ENCODE data around the gene KDM5A.

KDM5A gene

DNA sequence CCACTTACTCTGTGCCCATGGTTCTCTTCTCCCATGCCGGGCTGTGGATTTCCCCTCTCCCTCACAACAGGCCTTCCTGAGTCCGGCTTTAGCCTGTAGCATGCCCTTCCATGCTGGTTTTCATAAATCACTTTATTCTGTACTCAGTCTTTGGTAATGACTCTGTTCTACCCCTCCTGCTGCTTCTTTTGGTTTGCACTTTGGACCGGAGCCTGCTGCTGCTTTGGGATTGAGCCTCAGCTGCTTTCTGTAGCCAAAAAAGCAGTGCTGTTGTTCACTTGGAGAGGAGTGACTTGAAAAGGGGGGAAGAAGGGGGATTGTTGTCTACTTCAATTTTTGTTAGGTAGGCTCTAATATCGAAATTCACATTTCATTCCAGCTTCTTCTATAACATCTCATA lies 118.0 kb downstream of the KDM5A start:
- no peak for DNase-seq

DNA sequence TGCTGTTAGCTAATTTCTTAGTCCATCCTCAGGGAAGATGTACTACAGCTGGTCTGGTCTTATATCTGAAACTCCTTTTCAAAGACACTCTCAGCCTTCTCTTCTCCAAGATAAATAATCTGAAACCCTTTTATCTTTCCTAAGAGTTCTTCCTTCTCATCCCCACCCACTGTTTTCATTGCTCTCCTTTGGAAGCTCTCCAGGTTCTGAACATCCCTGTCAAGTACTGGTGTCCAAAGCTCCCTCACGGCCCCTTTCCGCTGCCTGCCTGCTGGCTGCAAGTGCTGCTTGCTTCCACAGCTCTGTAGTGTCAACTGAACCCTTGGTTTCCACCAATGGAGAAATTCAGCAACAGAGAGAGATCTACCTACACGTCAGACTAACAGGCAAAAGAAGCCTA lies 119.9 kb downstream of the KDM5A start:
- no peak for DNase-seq

DNA sequence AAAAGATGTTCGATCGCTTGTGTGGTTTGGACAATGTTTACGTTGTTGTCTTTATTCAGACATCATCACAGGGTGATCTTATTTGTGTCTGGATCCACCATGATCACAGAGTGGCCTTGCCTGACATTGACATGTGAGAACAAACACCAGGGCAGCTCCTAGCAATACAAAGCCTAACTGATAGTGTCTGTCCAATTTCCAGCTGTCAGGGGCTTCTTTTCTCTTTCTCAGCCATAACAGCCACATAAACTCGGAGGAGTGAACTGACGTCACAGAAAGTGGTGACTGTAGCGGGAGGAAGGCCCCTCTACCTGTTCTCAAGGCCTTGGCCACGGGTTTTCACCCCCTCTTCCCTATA lies 120.7 kb downstream of the KDM5A start:
- no peak for DNase-seq

DNA sequence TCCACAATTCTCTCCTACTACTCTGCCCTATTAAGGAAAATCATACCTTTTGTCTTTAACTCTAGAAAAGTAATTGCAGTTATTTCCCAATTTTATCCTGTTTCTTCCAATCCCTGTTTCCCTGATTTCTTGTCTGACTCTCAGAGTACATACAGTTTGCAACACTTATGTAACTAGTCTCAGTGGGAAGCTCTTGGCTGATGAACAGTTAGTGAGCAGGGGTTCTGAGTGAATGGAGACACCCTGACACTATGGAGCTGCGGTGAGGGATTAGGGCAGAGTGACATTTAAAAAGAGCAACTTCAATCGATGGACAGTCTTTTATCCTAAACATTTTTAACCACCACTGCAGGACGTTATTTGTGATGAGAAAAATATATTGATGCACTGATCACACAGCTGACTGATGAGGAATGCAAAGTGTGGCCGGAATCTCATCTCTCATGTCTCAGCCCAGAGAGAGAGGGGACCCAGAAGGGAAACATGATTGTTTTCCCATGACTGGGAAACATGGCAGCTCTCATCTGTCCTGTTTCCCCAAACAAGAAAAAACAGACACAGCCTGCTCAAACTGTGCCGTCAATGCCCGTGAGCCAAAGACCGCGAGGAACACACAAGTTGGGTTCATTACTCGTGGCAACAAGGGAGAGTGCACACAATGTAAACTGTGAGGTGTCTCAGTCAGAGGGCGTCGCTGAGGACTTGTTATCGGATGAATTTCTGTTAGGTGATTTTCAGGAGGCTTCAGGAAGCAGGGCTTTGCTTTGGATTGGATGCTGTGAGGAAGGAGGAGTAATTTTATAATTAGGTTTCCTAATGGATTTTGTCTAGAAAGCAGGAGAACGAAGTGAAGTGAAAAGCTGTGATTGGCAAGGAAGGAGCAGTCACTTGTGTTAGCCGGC lies 121.3 kb downstream of the KDM5A start:
- DNase-seq = no peak

DNA sequence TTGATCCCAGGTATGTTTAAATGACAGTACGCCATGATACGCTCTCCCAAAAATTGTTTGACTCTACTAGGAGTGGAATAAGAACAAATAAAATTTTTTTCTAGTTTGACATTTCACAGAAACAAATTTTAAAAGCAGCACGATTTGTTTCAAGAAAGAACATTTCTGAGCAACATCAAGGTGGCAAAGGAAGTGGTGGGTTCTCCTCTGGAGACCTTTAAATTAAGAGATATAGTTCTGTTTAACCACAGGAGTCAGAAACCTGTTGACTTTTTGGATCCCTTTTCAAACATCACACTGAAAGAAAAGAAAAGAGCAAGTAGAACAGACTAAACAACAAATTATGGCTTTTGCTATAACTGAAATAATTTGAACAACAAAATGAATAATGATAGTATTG lies 124.0 kb downstream of the KDM5A start:
- no peak for DNase-seq

DNA sequence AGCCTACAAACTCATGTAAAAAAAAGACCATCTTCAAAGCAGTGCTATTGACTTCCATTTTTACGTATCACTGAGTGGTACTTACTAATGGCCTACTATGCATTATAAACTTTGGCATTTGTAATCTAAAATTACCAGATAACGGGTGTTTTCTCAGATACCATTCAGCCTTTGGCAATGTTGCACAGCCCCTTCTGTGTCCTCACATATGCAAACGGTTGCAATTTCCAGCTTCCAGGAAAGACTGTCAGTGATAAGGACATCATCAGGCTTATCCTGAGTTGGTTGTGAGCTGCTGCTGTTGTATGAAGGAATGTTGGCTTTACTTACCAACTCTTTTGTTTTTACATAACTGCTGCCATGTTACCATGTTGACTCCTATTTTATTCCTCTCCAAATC lies 124.9 kb downstream of the KDM5A start:
- no peak for DNase-seq

DNA sequence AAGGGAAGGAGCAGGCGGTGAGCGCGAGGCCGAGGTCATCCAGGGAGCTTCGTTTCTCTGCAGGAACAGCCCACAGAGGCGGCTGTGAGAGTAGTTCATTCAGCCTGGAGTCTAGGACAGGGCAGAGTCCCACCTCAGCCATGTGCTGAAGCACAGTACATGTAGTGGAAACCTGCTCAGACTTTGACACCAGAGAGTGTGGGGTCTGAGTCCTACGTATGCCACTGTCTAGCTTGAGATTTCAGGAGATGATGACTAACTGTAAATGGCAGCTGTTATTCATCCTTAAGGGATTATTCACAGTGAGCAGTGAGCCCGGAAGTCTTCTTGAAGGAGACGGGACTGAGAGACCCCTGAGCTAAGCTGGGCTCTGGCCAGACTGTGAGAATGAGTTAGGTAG lies 125.5 kb downstream of the KDM5A start:
- DNase-seq = no peak

DNA sequence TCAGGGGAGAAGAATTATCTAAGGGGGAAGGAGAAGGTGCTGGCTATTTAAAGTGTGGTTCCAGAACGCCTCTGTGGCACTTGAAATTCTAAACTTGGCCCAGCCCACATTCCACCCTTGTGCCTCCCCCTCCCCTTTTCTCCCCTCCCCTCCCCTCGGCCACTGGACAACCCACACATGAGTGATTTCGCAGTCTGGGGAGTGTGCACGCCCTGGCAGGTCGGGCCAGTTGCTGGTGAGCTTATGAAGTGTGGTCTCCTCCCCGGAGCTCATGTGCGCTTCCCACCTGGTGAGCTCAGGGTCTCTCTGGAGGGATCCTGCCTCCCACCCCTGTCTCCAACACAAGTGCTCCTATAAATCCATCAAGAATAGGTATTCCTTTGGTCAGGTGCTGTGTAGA lies 126.3 kb downstream of the KDM5A start, which contains the start of gene SLC6A13:
SLC6A13 (minus strand) TSS at position 20 of the 400 bp plus-strand sequence. CDS start 2,784 bp downstream, outside the sequence.
- DNase-seq = no peak

DNA sequence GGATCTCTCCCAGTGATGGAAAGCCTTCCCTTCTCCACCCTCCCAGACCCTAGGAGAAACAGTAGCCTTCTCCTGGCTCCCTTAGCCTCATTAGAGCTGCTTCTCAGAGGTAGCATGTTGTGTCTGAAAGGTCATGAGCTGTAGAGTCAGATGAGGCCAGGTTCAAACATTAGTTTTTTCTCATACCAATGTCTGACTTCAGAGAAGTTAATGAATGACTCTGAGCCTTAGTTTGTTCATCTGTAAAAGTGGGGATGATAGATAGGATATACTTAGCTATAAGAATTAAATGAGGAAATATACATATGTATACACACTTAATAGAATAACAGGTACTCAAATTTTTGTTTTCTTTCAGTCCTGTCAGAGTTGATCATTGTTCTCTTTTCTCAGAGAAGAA lies 127.0 kb downstream of the KDM5A start:
- no peak for DNase-seq

DNA sequence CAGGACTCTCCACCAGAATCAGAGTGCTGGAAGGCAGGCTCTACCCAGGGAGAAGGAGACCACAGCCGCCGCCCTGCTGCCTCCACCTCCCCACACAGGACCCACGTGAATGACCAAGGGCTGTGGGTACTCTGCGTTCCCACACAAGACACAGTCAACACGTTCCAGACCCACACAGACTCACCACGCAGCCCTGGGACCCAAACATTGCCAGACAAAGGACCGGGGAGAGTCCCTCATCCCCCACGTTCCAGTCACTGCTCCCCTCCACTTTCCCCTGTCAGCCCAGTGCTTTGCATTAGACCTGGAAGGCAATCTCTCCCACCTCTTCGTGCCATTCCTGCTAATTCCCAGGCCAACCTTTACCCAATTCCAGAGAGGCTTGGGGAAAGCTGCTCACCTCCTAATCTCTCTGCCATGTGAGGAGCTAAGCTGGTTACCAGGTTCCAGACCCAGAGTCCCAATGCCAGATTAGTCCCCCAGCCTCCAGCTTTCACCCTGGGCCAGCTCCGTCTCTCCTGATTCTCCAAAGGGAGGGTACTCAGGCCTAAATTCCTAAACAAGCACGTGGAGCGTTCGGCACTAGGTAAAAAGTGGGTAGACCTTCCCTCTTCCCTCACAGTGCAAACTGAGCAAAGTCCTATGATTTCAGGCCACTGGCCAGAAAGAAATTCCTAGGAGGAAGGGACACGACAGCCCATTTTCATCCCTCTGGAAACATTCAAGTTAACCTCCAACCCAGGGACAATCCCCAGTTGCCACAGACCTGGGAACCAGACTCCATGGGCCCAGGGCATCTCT lies 131.4 kb downstream of the KDM5A start:
- no peak for DNase-seq

DNA sequence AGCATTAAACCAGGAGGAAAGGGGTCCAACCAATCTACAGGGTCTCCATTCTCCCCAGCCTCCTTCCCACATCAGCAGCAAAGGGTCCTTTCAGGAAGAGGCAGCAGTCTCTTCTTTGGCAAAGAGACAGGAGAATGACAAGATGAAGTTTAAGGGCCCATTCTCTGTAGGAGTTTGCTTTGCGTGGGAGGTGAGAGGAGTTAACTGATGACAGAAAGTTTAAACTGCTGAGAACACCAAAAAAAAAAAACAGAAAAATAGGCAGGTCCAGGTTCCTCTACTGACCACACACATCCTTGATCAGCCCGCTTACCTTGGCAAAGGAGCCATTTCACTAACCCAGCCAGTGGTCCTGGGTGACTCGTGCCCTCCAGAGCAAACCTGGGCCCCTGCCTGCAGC lies 132.2 kb downstream of the KDM5A start:
- DNase-seq = no peak

DNA sequence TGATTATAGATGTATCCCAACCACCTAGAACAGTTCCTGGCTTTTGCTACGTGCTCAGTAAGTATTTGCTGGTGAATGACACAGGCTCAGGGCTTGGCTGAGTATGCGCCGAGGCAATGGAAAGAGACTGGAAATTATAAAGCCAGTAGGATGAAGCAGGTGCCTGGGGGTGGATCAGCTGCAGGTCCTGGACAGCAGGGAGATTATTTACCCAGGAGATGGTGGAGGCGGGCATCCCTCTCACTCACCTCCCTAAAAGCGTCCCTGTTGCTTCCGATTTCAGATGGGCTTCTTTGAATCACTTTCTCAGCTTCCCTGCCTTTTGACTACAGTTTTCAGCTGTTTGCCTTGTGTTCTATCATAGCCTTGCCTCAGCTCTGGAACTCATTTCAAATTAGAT lies 132.9 kb downstream of the KDM5A start:
- no peak for DNase-seq

DNA sequence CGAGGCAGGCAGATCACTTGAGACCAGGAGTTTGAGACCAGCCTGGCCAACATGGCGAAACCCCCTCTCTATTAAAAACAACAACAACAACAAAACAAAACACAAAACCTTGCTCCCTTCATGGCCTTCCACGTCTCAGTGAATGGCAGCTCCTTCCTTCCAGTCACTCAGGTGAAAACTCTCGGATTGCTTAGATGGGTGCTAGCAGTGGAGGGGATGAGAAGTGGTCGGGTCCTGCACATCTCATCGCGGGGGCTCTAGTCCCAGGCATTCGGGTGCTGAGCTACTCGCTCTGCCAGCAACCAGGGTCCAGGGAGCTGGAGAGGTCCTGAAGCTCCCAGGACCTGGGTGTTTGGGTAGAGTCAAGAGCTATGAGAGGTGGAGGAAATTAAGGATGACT lies 134.2 kb downstream of the KDM5A start:
- DNase-seq = no peak

DNA sequence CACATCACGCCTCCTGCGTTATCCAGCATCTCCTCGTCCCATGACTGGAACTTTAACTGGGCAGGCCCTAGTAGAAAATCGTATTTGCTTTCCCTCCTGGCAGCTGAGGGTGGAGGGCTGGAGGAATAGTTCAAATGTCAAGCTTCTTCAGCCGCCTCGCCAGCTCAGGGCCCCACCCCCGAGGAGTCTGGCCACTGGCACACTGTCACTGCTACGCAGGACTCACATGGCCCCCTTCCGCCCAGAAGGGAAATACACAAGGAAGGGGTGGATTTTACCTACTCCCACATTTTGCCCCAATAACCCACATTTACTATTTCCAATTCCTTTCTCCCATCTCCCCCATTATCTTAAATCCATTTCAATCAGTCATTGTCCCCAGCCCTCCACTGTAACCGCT lies 135.1 kb downstream of the KDM5A start:
- no peak for DNase-seq

DNA sequence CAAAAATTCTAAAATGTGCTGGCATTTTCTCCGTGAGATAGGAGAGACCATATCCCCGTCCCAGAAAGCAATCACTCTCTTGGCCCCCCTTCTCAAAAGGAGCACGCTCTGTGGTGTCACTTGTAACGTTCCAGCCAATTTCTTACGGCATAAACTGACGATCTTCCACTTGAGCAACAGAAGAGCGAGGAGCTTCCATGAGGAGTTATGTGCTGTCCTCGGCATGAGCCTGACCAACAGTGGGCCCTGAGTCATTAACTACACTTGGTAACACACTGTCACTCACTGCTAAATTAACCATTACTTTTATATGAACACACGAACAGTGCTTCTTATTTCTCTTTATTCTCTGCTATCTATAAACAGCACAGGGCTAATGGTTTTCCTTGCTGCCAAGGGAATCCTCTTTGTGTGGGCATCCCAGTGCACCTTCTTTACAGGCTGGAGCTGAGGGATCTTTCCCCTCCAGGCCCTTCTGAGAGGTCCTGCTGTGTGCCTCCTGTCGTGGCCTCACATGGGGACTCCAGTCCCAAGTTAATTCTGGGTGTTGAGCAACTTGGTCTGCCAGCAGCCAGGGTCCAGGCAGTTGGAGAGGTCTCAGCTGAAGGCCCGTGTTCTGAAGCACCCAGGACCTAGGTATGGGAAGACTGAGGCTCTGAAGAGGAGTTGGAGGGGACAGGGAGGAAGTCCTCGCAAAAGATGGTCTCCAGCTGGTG lies 135.8 kb downstream of the KDM5A start:
- no peak for DNase-seq

DNA sequence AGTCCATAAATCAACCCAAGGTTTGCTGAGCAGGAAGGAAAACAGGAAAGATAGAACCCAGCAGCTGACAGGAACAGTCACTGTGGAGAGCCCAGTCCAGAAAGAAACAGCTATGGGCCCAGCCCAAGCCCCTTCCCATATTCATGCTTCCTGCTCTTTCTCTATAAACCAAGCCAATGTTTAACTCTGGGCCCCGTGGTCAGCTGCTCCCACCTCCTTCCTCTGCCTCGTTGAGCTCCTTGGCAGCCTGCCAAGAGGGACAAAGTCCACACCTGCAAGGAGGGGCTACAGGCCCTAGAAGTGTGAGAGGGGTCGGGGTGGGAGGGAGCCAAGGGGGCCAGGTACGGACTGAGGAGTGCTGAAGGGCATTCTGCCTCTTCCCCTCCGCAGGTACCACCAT lies 136.5 kb downstream of the KDM5A start:
- DNase-seq = no peak

DNA sequence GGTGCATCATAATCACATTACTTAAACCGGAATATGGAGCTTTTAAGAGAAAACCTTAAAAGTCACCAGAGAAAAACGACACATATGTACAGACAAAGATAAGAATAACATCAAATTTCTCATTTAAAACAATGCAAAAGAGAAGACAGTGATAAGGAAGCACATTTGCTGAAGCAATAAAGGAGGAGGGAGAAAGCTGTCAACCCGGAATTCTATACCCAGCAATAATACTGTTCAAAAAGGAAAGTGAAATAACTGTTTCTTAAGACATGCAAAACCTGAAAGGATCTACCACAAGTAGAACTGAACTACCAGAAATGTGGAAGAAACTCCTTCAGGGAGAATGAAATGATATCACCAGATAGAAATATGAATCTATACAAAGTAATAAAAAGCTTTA lies 141.8 kb downstream of the KDM5A start:
- DNase-seq = no peak

DNA sequence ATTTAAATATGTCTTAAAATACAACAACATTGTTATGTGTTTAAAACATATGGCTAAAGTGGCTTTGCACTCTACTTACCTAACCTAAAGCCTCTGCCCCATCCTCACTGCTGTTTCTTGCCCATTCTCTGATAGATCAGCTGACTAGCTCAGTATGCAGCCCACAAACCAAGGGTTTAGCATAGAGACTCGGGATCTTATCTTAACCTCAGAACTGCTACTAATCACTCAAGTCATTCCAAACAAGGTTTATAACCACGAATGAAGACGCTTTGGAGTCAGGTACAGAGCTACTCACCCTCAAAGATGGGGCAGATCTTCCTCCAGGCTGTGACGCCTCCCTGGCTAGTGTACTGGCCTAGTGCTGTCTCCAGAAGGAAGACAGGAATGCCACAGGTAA lies 145.7 kb downstream of the KDM5A start:
- no peak for DNase-seq

DNA sequence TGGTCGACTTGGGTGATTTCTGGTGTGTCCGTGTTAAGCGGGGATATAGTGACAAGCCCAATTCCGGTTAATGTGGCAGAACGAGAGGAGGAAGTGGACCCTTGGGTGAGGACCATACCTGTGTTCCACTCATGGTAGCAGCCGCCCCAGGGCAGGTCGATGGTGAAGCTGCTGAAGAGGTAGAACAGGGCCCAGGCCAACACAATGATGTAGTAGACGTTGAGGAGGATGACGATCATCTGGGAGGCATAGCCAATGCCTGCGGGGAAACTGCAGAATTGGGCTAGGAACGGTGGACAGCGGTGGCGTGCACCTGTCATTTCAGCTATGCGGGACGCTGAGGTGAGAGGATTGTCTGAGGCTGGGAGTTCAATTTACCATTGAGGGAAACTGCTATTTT lies 146.6 kb downstream of the KDM5A start:
- no peak for DNase-seq

DNA sequence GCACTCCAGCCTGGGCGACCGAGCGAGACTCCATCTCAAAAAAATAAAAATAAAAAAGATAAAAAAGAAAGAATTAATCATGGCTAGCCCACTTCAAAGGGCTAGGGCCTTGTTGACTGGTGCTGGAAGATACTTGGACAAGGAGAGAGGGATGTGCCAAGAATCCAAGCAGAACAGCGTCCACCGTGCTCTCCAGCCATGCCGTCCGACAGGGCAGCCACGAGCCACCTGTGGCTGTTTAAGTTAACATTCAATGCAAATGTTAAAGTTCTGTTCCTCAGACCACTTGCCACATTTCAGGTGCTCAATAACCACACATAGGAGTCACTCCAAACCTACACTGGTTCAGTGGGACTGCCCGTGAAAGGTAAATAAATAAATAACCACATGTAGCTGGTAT lies 147.9 kb downstream of the KDM5A start:
- DNase-seq = no peak

DNA sequence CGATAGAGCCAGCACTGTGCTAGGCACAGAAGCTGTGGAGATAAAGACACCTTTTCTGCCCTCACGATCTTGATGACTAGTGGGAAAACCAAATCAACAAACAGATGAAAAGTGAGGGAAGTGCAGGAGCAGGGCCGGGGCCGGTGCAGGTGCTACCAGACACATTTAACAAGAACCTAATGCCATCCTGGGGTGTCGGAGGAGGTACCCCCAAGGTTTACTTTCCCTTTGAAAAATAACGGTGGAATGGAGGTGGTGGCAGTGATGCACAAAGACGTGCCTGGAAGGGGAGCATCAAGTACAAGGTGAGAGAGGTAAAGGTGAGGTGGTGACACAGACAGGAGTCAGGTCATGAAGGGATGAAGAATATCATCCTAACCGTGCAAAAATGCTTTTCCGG lies 148.6 kb downstream of the KDM5A start:
- DNase-seq = no peak

DNA sequence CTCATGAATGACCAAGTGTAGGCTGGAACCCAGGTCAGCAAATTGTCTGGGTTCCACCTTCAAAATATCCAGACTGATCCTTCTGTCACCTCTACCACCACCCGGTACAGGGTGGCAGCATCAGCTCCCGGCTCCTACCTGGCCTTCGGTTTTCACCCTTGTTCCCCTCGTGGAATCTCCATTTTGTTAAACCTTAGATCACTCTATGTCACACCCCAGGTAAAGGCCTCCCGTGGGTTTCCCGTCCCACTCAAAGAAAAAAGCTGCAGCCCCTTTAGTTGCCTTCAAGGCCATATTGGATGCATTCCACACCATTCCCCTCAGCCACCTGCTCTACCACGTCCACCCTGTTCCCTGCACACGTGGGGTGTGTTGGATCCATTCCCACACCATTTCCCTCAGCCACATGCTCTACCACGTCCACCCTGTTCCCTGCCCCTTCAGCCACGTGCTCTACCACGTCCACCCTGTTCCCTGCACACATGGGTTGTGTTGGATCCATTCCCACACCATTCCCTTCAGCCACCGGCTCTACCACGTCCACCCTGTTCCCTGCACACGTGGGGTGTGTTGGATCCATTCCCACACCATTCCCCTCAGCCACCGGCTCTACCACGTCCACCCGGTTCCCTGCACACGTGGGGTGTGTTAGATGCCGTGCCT lies 150.3 kb downstream of the KDM5A start:
- no peak for DNase-seq

DNA sequence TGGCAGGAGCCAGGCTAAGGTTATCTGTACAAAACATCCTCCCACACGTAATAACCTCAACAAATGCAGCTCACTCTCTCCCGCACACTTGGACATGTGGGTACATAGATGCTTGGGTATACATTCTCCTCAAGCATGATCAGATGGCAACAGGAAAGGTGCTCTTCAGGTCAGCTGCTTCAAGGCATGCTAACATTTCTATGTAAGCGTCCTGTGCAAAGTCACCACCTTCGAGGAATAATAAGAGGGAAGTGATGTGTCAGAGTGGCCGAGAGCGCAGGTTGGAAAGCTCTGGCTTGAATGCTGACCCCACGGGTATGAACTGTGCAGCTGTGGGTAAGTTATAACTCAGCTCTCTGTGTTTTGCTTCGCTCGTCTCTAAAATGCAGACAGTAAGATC lies 151.0 kb downstream of the KDM5A start:
- no peak for DNase-seq

Measured in effector CD8-positive, alpha-beta T cell (primary cell).